A549 (cell line): Measurements from ENCODE around the gene TRIM7. TPM values are rescaled to one million over a fixed set of nuclear protein-coding genes. Genes with fewer than 3 reads are reported as not detected.
A peak's percentile ranks its signal among the peaks of the same experiment; 100 is the strongest.

Experiments
- ATAC-seq, 2 experiments: fragments of 200-7000 bp in 1 of 2; fragments of >200 bp in 1 of 2; cut with Nextera tagmentation in 1 of 2; cut with Tn5 transposase in 1 of 2; 3 replicates each; pipeline versions ENCODE4 v1.8.0 to v1.9.1; 2018 to 2020; ENCODE audit warnings: mild to moderate bottlenecking in 1 of 2, moderate library complexity in 1 of 2
- CTCF ChIA-PET: fragments of 300-600 bp; sonication (Branson Sonifier 250); formaldehyde crosslinking; extraction: SDS; loops from one replicate; lab custom pipeline; 2021; ENCODE audit warnings: antibody characterized with exemption, inconsistent platforms; lab: Yijun Ruan, JAX
- POLR2A ChIA-PET: fragments of 350-600 bp; formaldehyde crosslinking; extraction: SDS; loops from one replicate; lab custom pipeline; 2021; ENCODE audit warnings: antibody characterized with exemption, inconsistent platforms; lab: Yijun Ruan, JAX
- DNase-seq, 2 experiments: peaks; one replicate each; pipeline versions ENCODE4 v3.0.0 to v3.0.0-alpha.2; 2011 to 2016; ENCODE audit warnings: low read depth in 1 of 2, low spot score in 1 of 2
- FAIRE-seq: peaks from 2 replicates; lab custom pipeline; 2011; peaks lifted over from hg19 to GRCh38; lab: Jason Lieb, UNC
- H3K27ac ChIP-seq, 2 experiments: fragments of >200 bp; sonication (Bioruptor Twin); formaldehyde crosslinking; 3 replicates each; pipeline ENCODE4 v1.5.1; 2016 to 2017
- H3K4me1 ChIP-seq: fragments of >200 bp; sonication (Bioruptor Twin); formaldehyde crosslinking; 3 replicates; pipeline ENCODE4 v1.6.1; 2016
- H3K4me2 ChIP-seq: fragments of >200 bp; sonication (Bioruptor Twin); formaldehyde crosslinking; 3 replicates; pipeline ENCODE4 v1.6.1; 2016
- H3K4me3 ChIP-seq: fragments of >200 bp; sonication (Bioruptor Twin); formaldehyde crosslinking; 3 replicates; pipeline ENCODE4 v1.5.1; 2016
- H3K9me3 ChIP-seq: fragments of >200 bp; sonication (Bioruptor Twin); formaldehyde crosslinking; 3 replicates; pipeline ENCODE4 v1.6.1; 2016
- BCL3 ChIP-seq: fragments of >200 bp; sonication (Bioruptor Twin); formaldehyde crosslinking; IDR thresholded peaks from 3 replicates; pipeline ENCODE4 v1.6.1; 2016
- CHD2 ChIP-seq: fragments of 150-350 bp; IDR thresholded peaks from 2 replicates; pipeline ENCODE4 v1.6.1; 2014; ENCODE audit warnings: low read length; ENCODE audit not compliant: partially characterized antibody
- CHD4 ChIP-seq: fragments of 200-600 bp; sonication (generic); IDR thresholded peaks from 2 replicates; pipeline ENCODE4 v1.6.1; 2016; ENCODE audit warnings: antibody characterized with exemption, mild to moderate bottlenecking, borderline replicate concordance
- CTCF ChIP-seq: fragments of >200 bp; sonication (Bioruptor Twin); formaldehyde crosslinking; IDR thresholded peaks from 3 replicates; pipeline ENCODE4 v1.5.1; 2016
- E2F6 ChIP-seq: IDR thresholded peaks from 2 replicates; pipeline ENCODE4 v1.6.1; 2012; ENCODE audit warnings: low read depth, borderline replicate concordance
- FOSL2 ChIP-seq, 2 experiments: fragments of 450-650 bp in 1 of 2; fragments of >200 bp in 1 of 2; sonication (Bioruptor Twin) in 1 of 2; formaldehyde crosslinking; IDR thresholded peaks; 2 replicates each; pipeline versions ENCODE4 v1.5.0 to v1.6.1; 2016 to 2020; ENCODE audit warnings: mild to moderate bottlenecking in 1 of 2, moderate library complexity in 1 of 2
- GATA3 ChIP-seq: IDR thresholded peaks from 2 replicates; pipeline ENCODE4 v1.6.1; 2012; ENCODE audit warnings: borderline replicate concordance
- HES2 ChIP-seq: fragments of >200 bp; sonication (Bioruptor Twin); formaldehyde crosslinking; IDR thresholded peaks from 2 replicates; pipeline ENCODE4 v1.6.1; 2016
- KDM5A ChIP-seq: fragments of 200-600 bp; sonication (generic); IDR thresholded peaks from 2 replicates; pipeline ENCODE4 v1.6.1; 2016; ENCODE audit warnings: antibody characterized with exemption, mild to moderate bottlenecking
- MAX ChIP-seq: IDR thresholded peaks from 2 replicates; pipeline ENCODE4 v1.6.1; 2012
- MYC ChIP-seq: IDR thresholded peaks from 2 replicates; pipeline ENCODE4 v1.6.1; 2012; ENCODE audit warnings: mild to moderate bottlenecking, inconsistent platforms, low read length, improper control_type of control experiment, borderline replicate concordance
- NFE2L2 ChIP-seq: fragments of 150-350 bp; conservative IDR thresholded peaks from 2 replicates; pipeline ENCODE4 v1.6.1; 2014; ENCODE audit warnings: low read length
- NR3C1 ChIP-seq: fragments of >200 bp; sonication (Bioruptor Twin); formaldehyde crosslinking; IDR thresholded peaks from 3 replicates; pipeline ENCODE4 v1.6.1; 2017
- PBX3 ChIP-seq: IDR thresholded peaks from 2 replicates; pipeline ENCODE4 v1.6.1; 2012
- PHF8 ChIP-seq: fragments of 200-600 bp; sonication (generic); IDR thresholded peaks from 2 replicates; pipeline ENCODE4 v1.6.1; 2016; ENCODE audit warnings: low read depth, mild to moderate bottlenecking, antibody characterized with exemption, moderate library complexity, borderline replicate concordance
- POLR2AphosphoS2 ChIP-seq: conservative IDR thresholded peaks from 2 replicates; pipeline ENCODE4 v1.6.1; 2012; ENCODE audit warnings: low read length, improper control_type of control experiment, inconsistent platforms
- RAD21 ChIP-seq, 2 experiments: fragments of >200 bp in 1 of 2; sonication (Bioruptor Twin) in 1 of 2; formaldehyde crosslinking in 1 of 2; IDR thresholded peaks in 1 of 2; conservative IDR thresholded peaks in 1 of 2; 2 replicates in 1 of 2; 3 replicates in 1 of 2; pipeline ENCODE4 v1.6.1; 2012 to 2018; ENCODE audit warnings: inconsistent platforms in 1 of 2
- REST ChIP-seq: fragments of 200-600 bp; sonication (generic); IDR thresholded peaks from 2 replicates; pipeline ENCODE4 v1.6.1; 2016; ENCODE audit warnings: antibody characterized with exemption, mild to moderate bottlenecking, moderate library complexity
- RFX5 ChIP-seq: fragments of 450-650 bp; IDR thresholded peaks from 2 replicates; pipeline ENCODE4 v1.7.1; 2014; ENCODE audit warnings: antibody characterized with exemption, mild to moderate bottlenecking, moderate library complexity
- ZC3H11A ChIP-seq: fragments of 450-650 bp; IDR thresholded peaks from 2 replicates; pipeline ENCODE4 v1.6.1; 2014; ENCODE audit warnings: antibody characterized with exemption, mild to moderate bottlenecking
- ZFP36 ChIP-seq: fragments of 450-650 bp; IDR thresholded peaks from 2 replicates; pipeline ENCODE4 v1.6.1; 2014; ENCODE audit warnings: borderline replicate concordance; ENCODE audit not compliant: partially characterized antibody
- ZNF302 ChIP-seq: fragments of 250-450 bp; sonication (Bioruptor Pico); IDR thresholded peaks from 2 replicates; pipeline ENCODE4 v1.9.0; 2021; ENCODE audit warnings: inconsistent platforms, mild to moderate bottlenecking, moderate library complexity
- WGBS: methylation state at CpG from one replicate; pipeline ENCODE4 v1.1.6; 2017; ENCODE audit errors: missing lambda C conversion rate; 5-methylcytosine and 5-hydroxymethylcytosine counted together
- polyA plus RNA-seq, 4 experiments: library from polyadenylated mRNA; depleted of rRNA in 3 of 4; stranded (reverse); fragments of >200 nt; fragmentation: RNase III in 1 of 4; extraction: RNeasy Plus Mini Kit Qiagen cat#74134 plus additional on column Dnase treatment in 1 of 4; gene quantifications; 2 replicates in 3 of 4; 3 replicates in 1 of 4; pipeline ENCODE4 v1.2.3, GENCODE V29; 2011 to 2017

Gene TRIM7
- polyA plus RNA-seq, 2 of the 4 experiments (the other 2 are of a cell fraction), result 21.8 to 30.7 TPM

GRCh38 chr5:181173027-181173419 lies 32.0 kb downstream of the TRIM7 start:
- no peak for FAIRE-seq
- ChIA-PET CTCF (interaction anchor here (0.7 to 3.9 kb wide), 25 partner anchors 8 to 388 kb away, joined by 3 to 33 read pairs (median 4); no protein-coding TSS in a partner anchor), POLR2A (interaction anchor here (0.7 to 3.5 kb wide), 9 partner anchors 12 to 363 kb away, joined by 3 to 34 read pairs (median 5); partner anchors contain the start of gene TRIM7)
- H3K4me1 ChIP-seq, result peaks cover 28% of the 10 kb centered on the region
- DNase-seq, result no peak
- peak overlapping the region; percentile 91 for H3K4me2 ChIP-seq
- no peaks in the 10 kb centered on the region for H3K9me3 ChIP-seq
- ATAC-seq, result peak; percentile 4 to 20; a peak in 4 of 6 replicates
- TF ChIP-seq RAD21 (conservative IDR thresholded peaks at IDR 0.05 in 1 of 2, IDR thresholded peaks at IDR 0.05 in 1 of 2), result peak; percentile 25 to 28; a peak in 3 of 5 replicates
- peak; percentile 31; the same call in 2 of the 3 replicates for TF ChIP-seq CTCF
- TF ChIP-seq NR3C1, result no peak
- H3K4me3 ChIP-seq, result peak overlapping the region; percentile 50
- 1% methylated on average over 11 of the region's 11 CpGs for WGBS
- peak overlapping the region; percentile 76 to 87 for H3K27ac ChIP-seq

GRCh38 chr5:181171782-181172181 lies 33.2 kb downstream of the TRIM7 start:
- ATAC-seq, result no peak
- 51% methylated on average over 3 of the region's 3 CpGs for WGBS
- POLR2A ChIA-PET, result interaction anchor here (3.1 to 3.5 kb wide), 2 partner anchors 13 to 20 kb away, joined by 17 to 34 read pairs; no protein-coding TSS in a partner anchor

More at GRCh38 chr5:181171782-181172181, 33.2 kb downstream of the TRIM7 start:
- CTCF ChIA-PET, result interaction anchor here (0.6 to 3.9 kb wide), 7 partner anchors 11 to 311 kb away, joined by 3 to 33 read pairs (median 10); no protein-coding TSS in a partner anchor
- no peak overlapping the region for H3K4me3 ChIP-seq
- peaks cover 29% of the 10 kb centered on the region for H3K4me1 ChIP-seq
- no peak for DNase-seq
- FAIRE-seq, result no peak
- TF ChIP-seq KDM5A (no peak), MYC (no peak), CHD4 (no peak), MAX (no peak), REST (no peak), PBX3 (no peak), RFX5 (no peak), FOSL2 (IDR thresholded peaks at IDR 0.05) (no peak), FOSL2 (CRISPR knock-in tag; IDR thresholded peaks at IDR 0.05) (no peak), ZFP36 (no peak), ZC3H11A (no peak), HES2 (no peak), RAD21 (conservative IDR thresholded peaks at IDR 0.05 in 1 of 2, IDR thresholded peaks at IDR 0.05 in 1 of 2) (no peak), POLR2AphosphoS2 (no peak), GATA3 (no peak), PHF8 (no peak), BCL3 (no peak), CHD2 (no peak), NFE2L2 (no peak), E2F6 (no peak), ZNF302 (CRISPR knock-in tag) (no peak)
- no peak overlapping the region for H3K27ac ChIP-seq
- H3K4me2 ChIP-seq, result peak overlapping the region; percentile 91; the same call in 1 of the 3 replicates
- no peaks in the 10 kb centered on the region for H3K9me3 ChIP-seq
